HCEC 1CT (cell line): ENCODE data around the gene TMEM223.
A peak's percentile ranks its signal among the peaks of the same experiment; 100 is the strongest.
"Not testable (repeated sequence)": the region's sequence is repeated elsewhere in the genome, so short reads cannot be mapped to it uniquely, and the experiment has no call there.

Experiments used
- DNase-seq: peaks from one replicate; pipeline ENCODE4 v3.0.0-alpha.2; 2017

Gene TMEM223

DNA sequence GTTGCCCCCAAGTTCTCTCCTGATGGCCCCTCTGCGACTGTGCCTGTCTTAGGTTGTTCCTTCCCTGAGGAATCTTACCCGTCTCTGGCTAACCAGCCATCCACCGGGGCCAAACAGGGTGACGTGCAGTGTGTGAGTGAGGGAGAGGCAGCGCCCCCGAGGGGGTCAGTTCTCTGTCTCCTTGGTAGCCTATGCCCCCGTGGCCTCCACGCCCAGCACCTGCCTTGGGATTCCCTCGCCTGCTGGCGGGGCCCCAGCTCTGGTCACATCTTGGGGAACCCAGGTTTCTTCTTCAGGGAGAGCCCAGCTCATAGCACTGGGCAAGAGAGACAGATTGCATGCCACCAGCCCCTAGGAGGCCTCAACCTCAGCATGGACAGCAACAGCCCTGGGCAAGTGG lies 7.7 kb upstream of the TMEM223 start:
- no peak for DNase-seq

DNA sequence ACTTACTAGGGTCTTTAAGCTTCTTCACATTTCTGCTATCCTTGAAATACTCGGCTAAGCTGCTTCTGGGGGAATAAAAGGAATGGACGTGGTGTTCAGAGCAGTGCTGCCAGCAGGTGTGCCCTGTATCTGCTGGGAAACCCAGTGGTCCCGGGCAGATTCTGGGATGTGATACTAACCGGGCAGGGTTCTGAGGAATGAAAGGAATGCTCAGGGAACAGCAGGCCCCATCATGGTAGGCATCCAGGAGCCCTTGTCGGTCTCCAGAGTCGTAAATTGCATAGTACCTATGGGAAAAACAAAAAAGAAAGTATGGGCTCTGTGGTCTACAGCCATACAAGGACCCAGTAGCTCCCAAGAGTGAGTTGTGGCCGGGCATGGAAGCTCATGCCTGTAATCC lies 4.5 kb upstream of the TMEM223 start:
- DNase-seq = no peak

DNA sequence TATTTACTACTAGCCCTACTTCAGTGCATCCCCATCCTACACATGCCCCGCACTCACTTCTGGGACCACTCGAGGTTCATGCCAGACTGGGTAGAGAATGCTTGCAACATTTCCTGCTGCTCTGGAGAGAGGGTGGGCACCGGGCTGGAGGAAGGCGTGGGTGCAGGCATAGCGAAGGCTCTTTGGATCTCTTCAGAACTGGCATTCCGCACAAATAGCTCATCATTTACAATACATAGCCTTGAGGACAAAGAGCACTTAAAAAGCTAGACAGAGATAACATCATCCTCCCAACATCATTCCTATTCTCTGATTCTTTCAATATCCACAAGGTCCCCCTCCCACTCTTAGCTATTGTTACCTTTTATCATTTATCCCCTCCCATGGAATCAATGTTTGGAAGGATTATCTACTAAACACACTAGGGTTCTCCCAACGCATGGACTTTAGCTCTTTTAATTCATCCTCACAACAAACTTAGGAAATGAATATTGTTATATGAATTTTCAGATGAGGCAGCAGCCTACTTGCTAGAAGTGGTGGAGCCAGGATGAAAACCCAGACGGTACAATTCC lies 2.5 kb upstream of the TMEM223 start:
- DNase-seq = no peak

DNA sequence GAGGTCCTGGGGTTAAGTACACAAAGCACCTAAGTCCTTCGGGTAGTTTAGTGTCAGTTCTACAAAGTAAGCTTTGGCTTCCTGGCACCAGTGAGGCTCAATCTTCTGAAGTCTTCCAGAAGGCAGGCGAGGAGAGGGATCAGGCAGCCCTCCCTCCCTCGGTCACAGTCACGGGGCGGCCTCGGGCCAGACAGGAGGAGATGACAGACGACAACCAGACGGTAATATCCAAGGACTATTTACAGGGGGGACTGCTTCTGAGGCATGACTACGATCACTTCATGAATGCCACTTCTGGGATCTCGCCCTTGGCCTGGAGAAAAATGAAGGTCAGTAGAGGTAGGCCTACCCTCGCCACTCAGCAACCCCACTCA lies 383 bp upstream of the TMEM223 start:
- DNase-seq = no peak

DNA sequence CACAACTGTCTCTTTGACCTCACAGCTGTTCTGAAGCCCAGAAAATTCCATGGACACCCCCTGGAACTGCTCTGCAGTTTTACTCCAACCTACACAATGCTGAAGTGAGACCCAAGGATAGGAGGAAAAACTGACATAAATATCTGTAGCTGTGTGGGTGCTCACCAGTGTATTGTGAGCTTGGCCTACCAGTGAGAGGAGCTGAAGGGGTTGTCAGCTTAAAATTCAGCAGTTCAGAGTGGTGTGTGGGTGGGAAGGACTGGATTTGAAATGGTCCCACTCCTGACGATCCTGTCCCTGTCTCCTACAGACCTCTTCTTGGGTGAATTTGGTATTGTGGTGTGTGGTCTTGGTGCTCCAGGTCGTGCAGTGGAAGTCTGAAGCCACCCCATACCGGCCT lies 2.2 kb downstream of the TMEM223 start:
- DNase-seq = no peak

DNA sequence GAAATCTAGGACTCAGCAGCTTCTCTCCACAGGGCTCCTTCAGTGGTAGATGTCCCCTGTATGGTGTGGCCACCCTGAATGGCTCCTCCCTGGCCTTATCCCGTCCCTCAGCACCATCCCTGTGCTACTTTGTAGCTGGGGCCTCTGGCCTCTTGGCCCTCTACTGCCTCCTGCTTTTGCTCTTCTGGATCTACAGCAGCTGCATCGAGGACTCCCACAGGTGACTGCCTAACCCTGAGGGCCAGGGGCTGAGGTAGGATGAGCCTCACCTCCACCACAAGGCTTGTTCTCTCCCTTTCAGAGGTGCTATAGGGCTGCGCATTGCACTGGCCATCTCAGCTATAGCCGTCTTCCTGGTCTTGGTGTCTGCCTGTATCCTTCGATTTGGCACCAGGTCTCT lies 2.8 kb downstream of the TMEM223 start:
- no peak for DNase-seq

DNA sequence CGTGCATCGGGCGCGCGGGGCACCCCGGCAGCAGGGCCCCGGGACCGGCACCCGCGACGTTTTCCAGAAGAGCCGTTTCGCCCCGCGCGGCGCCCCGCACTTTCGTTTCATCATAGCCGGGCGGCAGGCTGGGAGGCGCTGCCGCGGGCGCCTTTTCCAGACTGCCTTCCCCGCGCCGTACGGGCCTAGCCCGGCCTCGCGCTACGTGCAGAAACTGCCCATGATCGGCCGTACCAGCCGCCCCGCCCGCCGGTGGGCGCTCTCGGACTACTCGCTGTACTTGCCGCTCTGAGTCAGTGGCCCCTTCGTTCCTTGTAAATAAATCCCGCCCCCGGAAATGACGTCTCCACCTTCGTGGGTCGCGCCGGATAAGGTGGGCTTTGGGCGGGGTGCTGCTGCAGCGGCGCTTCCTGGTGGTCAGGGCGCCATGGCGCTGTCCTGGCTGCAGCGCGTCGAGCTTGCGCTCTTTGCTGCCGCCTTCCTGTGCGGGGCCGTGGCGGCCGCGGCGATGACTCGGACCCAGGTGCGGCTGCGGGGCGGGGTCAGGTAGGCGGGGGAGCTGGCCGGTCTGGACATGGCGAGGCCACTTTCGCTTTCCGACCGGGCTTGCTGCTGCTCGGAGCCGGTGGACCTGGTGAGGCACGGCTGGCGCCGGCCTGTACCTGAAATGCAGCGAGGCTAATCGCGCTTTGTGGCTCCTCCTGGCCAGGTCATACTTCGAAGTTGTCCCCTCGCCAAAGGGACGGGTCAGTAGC lies 4.6 kb downstream of the TMEM223 start, which contains the start of gene TMEM179B:
Gene TMEM179B (plus strand): TSS at position 398 of the 755 bp plus-strand sequence. CDS start 30 bp downstream, at position 428.
- peak; percentile 98 for DNase-seq

DNA sequence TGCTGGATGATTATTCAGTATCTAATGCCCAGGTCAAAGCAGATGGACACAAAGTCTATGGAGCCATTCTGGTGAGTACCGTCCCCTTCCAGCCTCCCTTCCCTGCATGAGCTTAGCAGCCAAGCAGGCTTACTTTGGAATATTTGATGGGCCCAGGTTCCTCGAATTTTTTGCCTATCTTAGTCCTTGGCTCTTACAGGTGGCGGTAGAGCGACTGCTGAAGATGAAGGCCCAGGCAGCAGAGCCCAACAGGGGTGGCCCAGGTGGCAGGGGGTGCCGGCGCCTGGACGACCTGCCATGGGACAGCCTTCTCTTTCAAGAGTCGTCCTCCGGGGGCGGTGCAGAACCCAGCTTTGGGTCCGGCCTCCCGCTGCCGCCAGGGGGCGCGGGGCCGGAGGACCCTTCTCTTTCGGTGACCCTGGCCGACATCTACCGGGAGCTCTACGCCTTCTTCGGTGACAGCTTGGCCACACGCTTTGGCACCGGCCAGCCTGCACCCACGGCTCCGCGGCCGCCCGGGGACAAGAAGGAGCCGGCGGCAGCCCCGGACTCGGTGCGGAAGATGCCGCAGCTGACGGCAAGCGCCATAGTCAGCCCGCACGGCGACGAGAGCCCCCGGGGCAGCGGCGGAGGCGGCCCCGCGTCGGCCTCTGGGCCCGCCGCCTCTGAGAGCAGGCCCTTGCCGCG lies 5.3 kb downstream of the TMEM223 start:
- DNase-seq = peak; percentile 84

DNA sequence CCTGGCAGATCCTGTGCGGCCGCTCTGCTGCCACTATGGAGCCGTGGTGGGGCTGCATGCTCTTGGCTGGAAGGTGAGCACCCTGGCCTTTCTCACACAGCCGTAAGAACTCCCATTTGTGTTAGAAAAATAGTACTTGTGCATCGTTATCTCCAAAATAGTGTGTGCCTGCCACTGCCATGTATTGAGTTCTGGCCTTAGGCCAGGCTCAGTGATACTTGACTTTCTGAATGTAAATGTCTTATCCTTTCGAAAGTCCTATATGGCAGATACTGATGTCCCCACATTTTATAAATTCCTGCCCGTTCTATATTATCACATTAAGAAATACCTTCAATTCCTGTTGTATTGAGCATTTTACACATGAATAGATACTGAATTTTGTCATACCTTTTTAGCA lies 9.1 kb downstream of the TMEM223 start:
- DNase-seq = no peak

DNA sequence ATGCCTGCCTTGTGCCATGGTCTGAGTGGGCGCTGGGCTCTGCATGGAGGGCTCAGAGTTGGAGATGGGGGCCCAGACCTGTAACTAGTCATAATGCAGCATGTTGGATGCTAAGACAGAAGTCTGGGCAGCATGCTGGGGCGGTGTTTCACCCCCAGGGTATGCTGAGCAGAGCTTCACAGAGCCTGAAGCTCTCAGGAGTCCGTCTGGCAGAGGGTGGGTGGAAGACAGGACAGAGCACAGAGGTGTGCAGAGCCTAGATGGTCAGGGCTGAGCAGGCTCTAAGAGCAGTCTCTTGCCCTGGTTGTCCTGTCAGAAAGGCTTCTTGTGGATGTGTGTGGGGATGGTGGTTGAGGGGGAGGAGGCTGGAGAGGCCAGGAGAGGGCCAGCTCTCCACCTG lies 13.4 kb downstream of the TMEM223 start:
- DNase-seq = no peak

DNA sequence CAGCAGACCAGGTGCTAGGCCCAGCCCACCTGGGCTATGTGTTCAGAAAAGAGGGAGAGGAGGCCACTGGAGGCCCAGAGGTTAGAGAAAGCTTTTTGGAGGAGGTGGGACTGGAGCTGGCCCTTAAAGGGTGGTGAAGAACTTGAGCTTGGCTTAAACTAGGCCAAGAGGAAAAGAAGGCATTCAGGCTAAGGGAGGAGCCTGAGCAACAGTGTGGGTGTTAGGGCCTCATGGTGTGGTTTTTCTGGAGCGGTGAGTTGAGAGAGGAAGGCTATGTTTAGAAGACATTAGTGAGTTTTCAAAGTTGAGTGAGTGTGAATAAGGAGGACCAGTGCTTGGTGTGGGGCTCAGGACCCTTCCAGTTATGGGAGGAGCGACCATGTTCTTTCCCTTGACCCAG lies 14.4 kb downstream of the TMEM223 start:
- DNase-seq = no peak

DNA sequence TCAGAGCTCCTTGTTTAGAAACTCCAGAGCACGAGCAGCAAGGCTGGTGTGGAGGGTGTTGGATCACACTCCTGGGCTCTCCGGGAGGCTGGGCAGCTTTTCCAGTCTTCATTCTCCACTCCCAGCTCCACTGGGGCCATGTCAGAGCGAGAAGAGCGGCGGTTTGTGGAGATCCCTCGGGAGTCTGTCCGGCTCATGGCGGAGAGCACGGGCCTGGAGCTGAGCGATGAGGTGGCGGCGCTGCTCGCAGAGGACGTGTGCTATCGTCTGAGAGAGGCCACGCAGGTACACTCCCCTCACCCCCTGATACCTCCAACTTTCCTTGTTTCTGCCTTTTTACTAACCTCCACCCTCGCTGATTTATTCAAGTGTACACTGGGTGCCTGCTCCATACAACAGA lies 16.2 kb downstream of the TMEM223 start:
- no peak for DNase-seq

DNA sequence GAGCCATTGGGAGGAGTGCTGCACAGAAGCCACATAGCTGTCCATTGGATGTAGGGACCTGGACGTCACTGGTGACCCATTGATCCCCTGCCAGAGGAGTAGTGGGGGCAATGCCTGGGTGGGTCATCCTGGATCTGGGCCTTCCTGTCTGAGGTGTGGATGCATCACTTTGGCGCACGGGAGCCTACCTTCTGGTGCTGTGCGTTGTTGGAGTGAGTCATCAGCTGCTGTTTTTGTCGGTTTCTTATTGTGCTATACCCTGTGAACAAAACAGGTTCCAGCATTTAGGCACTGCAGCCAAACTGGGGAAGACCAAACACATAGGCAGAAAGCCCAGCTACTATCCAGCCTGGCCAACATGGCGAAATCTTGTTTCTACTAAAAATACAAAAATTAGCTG lies 17.4 kb downstream of the TMEM223 start:
- DNase-seq = no peak

DNA sequence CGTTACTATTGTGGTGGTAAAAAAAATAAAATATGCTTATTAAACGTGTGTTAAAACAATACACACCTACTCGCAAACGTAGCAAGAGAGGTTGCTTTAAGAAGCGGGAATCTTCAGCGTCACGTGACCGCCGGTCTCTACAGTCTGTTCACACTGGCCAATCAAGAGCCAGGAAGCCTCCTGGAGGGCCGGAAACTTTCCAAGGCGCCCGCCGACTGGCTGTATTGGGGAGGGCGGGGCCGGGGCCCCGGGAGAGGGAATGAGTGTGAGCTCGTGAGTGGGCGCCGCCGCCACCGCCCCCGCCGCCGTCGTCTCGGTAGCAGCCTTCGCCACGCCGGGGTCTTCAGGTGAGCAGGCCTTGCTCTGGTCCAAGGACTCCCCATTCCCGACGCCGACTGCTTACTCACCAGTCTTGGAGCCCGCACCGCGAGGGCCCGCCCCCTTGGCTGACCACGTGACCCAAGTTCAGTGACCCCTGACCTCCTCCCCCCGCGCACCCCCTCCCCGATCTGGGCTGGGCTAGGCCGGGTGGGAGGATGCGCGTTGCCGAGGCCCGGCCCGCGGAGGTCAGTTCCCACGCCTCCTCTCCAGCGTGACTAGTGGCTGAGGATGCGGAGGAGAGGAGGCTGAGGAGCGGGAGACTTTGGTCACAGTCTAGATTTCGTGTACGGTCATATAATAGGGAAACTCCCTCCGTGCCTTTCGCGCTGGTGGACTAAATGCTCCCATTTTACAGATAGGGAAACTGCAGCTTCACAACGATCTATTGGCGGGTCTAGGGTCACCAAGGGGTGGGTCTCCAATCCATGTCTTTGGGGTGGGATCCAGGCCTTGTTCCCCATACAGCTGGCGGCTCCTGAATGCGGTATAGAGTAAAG lies 20.4 kb downstream of the TMEM223 start, which contains the start of gene TAF6L:
Gene TAF6L (plus strand): TSS at position 253 of the 878 bp plus-strand sequence. CDS start 4,388 bp downstream, outside the sequence.
- DNase-seq = peak; percentile 95

DNA sequence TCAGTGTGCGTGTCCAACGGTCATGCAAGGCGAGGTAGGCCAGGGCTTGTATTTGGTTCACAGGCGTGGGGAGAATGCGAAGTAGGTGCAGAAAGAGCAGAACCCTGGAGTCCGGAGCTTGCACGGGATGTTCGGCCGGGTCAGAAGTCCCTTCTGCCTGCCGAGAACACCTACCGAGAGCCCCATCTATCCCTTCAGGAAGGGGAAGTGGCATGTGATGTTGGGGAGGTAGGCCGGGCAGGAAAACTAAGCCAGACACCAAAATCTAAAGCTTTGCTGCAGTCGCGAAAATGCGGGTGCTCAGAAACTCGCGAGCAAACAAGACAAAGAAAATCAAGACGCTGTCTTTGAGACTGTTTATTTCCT lies 21.0 kb downstream of the TMEM223 start:
- DNase-seq = no peak

DNA sequence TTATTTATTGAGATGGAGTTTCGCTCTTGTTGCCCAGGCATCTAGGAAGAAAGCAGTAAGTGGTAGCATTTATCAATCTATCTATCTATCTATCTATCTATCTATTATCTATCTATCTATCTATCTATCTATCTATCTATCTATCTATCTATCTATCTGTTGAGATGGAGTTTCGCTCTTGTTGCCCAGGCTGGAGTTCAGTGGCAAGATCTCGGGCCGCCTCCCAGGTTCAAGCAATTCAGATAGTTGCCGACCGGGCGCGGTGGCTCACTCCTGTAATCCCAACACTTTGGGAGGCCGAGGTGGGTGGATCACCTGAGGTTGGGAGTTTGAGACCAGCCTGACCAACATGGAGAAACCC lies 31.0 kb downstream of the TMEM223 start:
- not testable (repeated sequence) for DNase-seq

DNA sequence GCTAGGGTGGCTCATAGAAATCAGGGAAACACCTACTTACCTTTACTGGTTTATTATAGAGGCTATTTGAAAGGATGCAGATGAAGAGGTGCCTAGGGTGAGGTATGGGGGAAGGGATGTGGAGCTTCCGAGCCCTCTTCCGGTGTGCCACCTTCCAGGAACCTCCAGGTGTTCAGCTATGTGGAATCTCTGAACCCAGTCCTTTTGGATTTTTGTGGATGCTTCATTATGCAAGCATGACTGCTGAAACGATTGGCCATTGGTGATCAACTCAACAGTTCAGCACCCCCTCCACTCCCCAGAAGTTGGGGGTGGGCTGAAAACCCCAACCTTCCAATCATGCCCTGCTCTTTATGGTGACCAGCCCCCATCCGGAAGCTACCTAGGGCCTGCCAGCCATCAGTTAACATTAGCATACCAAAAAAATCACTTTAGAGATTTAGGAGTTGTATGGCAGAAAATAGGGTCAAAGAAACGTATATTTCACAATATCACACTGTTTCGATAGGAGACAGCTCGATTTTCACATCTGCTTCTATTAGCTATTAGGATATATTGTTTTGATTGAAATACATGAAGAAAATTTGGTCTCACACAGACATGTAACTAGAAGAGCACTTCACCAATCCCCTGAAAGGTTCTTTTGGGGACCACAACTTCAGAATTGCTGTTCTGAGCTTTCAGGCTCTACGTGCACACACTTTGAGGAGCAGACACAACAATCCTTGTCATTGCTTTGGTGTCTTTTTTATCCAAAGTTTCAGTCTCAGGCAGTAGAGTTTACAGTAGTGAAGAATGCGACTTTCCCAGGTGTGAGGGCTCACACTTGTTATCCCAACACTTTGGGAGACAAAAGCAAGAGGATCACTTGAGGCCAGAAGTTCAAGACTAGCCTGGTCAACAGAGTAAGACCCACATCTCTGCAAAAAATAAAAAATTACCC lies 33.7 kb downstream of the TMEM223 start:
- DNase-seq = no peak

DNA sequence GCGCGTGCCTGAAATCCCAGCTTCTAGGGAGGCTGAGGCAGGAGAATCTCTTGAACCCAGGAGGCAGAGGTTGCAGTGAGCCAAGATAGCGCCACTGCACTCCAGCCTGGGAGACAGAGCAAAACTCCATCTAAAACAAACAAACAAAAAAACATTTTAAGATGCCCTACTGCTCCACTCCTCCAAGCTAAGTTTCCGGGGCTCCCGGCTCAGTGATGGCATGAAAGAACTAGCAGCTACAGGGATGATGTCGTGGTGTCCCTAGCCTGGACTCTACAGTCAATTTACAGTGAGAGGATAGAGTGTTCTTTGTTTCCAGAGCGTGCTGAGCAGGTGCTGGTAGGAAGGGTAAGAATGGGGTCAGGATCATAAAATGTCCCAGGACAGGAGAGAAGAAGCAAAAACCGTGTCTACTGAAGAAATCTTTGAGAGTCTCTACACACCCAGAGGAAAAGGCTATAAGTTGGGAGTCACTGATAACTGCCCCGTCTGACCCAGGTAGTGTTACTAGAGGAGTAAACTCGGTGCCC lies 36.7 kb downstream of the TMEM223 start:
- DNase-seq = no peak

DNA sequence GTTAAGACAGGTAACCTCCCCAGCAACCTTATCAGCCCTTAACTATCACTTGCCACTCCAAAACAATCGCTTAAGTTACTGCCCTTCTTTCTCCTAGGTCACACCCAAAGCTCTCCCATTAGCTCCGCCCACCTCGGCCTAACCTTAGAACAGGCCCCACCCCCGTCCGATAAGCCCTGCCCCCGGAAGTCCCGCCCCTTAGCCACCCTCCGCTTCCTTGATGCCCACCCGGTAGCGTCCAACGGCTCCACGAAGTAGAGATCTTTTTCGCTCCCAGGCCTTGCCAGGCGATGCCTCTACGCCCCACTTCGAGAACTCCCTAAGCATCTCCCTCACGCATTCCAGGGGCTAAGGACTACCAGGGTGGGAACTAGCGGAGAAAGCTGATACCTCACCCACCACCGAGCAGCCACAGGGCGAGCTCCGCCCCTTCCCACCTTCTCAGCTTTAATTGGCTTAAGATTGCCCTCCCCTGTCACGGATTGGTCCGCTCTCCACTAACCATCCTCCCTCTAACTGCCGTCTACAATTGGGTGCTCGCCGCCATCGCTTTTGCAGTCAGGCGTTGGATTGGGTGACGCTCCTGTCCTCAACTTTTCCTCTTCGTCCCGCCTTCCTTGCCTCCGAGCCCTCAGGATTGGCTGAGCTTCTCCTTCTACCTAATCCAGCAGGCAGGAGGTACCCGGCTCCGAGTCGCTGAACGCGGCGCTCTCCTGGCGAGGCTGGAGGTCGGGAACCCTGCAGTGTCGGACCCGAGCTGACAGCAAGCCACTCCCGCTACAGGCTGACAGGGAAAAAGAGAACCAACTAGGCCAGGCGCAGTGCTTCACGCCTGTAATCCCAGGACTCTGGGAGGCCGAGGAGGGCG lies 37.8 kb downstream of the TMEM223 start, which contains the start of gene ZBTB3:
Gene ZBTB3 (minus strand): TSS at position 425 of the 868 bp plus-strand sequence. CDS start 496 bp downstream, outside the sequence.
- DNase-seq = peak; percentile 100

DNA sequence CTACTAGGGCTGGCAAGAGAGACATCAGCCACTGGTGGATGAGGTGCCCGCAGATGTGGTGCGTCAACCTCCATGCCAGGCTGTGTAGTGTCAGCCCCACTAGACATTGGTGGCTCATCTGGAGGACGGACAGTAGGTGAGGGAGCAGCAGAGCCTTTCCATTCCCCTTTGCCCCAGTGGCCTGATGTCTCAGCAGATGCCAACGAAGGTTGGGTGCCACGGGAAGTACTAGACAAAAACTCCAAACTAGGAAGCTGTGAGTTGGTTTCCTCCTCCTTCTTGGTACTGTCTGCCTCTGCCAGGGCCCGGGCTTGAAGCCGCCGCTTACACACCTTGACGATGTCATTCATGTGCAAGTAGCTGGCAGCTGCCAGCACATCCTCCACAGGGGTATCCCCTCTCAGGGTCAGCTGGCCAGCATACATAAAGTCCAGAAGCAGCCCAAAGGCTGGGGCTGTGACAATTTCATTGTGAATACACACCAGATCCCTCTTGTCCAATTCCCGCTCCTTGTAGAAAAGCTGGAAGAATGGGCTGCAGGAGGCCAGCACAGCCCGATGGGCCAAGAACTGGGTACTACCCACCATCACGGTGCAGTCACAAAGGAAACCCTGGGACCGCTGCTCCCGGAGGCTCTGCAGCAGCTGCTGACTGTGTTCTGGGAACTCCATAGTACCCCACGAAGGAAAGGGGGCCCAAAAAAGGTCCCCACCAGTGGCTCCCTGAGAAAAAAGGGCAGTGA lies 38.6 kb downstream of the TMEM223 start:
- no peak for DNase-seq
